WTC11 (cell line): ENCODE data around the gene TBC1D17. TPM values are rescaled to one million over a fixed set of nuclear protein-coding genes. Genes with fewer than 3 reads are reported as not detected.

Experiments used
- ATAC-seq: fragments of 200-7000 bp; cut with Tn5 transposase; 2 replicates; pipeline ENCODE4 v1.10.0; 2021; ENCODE audit warnings: mild to moderate bottlenecking, moderate library complexity
- CTCF ChIA-PET: fragments of 300-600 bp; sonication (Branson Sonifier 250); formaldehyde crosslinking; loops from one replicate; lab custom pipeline; 2021; ENCODE audit warnings: antibody characterized with exemption; lab: Charles Lee
- POLR2A ChIA-PET: fragments of 350-600 bp; sonication (Branson Sonifier 250); formaldehyde crosslinking; loops from one replicate; lab custom pipeline; 2021; ENCODE audit warnings: antibody characterized with exemption; lab: Charles Lee
- DNase-seq: peaks from one replicate; pipeline ENCODE4 v3.0.0; 2021; ENCODE audit warnings: low spot score
- H3K27ac Mint-ChIP-seq: 2 replicates; pipeline ENCODE4 v1.8.0; 2021; ENCODE audit warnings: mixed read lengths
- H3K27me3 Mint-ChIP-seq: 2 replicates; pipeline ENCODE4 v1.8.0; 2021; ENCODE audit warnings: low read depth, mild to moderate bottlenecking, moderate library complexity, mixed read lengths
- H3K36me3 Mint-ChIP-seq: 2 replicates; pipeline ENCODE4 v1.8.0; 2021; ENCODE audit warnings: mixed read lengths
- H3K4me1 Mint-ChIP-seq: 2 replicates; pipeline ENCODE4 v1.8.0; 2022; ENCODE audit warnings: mixed read lengths
- H3K4me3 Mint-ChIP-seq: 2 replicates; pipeline ENCODE4 v1.8.0; 2021; ENCODE audit warnings: mild to moderate bottlenecking, moderate library complexity, mixed read lengths
- H3K9me3 Mint-ChIP-seq: 2 replicates; pipeline ENCODE4 v1.8.0; 2021; ENCODE audit warnings: mixed read lengths
- CREB1 ChIP-seq: sonication (generic); formaldehyde crosslinking; IDR thresholded peaks from 2 replicates; pipeline ENCODE4 v1.8.0; 2023; ENCODE audit warnings: mild to moderate bottlenecking, missing genetic modification reagents
- EMX1 ChIP-seq: fragments of 250-450 bp; sonication (Bioruptor Pico); IDR thresholded peaks from 2 replicates; pipeline ENCODE4 v1.8.0; 2021; ENCODE audit warnings: mild to moderate bottlenecking
- ESRRA ChIP-seq: sonication (generic); formaldehyde crosslinking; IDR thresholded peaks from 2 replicates; pipeline ENCODE4 v1.8.1; 2022; ENCODE audit warnings: mild to moderate bottlenecking, missing genetic modification reagents, borderline replicate concordance
- FOXK1 ChIP-seq: sonication (generic); formaldehyde crosslinking; IDR thresholded peaks from 2 replicates; pipeline ENCODE4 v1.8.0; 2022; ENCODE audit warnings: mild to moderate bottlenecking, moderate library complexity, missing genetic modification reagents
- FOXP1 ChIP-seq: sonication (generic); formaldehyde crosslinking; IDR thresholded peaks from 2 replicates; pipeline ENCODE4 v1.8.0; 2022; ENCODE audit warnings: missing genetic modification reagents, mild to moderate bottlenecking, moderate library complexity, borderline replicate concordance
- JUN ChIP-seq: sonication (generic); formaldehyde crosslinking; IDR thresholded peaks from 2 replicates; pipeline ENCODE4 v1.8.0; 2023; ENCODE audit warnings: mild to moderate bottlenecking, missing genetic modification reagents
- MXD4 ChIP-seq: fragments of 250-450 bp; sonication (Bioruptor Pico); IDR thresholded peaks from 2 replicates; pipeline ENCODE4 v1.8.0; 2021; ENCODE audit warnings: mild to moderate bottlenecking, moderate library complexity, borderline replicate concordance
- NFE2L1 ChIP-seq: sonication (generic); formaldehyde crosslinking; IDR thresholded peaks from 2 replicates; pipeline ENCODE4 v1.8.1; 2023; ENCODE audit warnings: missing genetic modification reagents
- NFYB ChIP-seq: sonication (generic); formaldehyde crosslinking; conservative IDR thresholded peaks from 2 replicates; pipeline ENCODE4 v1.8.0; 2022; ENCODE audit warnings: low read depth, missing genetic modification reagents
- NR2C2 ChIP-seq: sonication (generic); formaldehyde crosslinking; IDR thresholded peaks from 2 replicates; pipeline ENCODE4 v1.8.0; 2022; ENCODE audit warnings: mild to moderate bottlenecking, missing genetic modification reagents
- SP1 ChIP-seq: sonication (generic); formaldehyde crosslinking; conservative IDR thresholded peaks from 2 replicates; pipeline ENCODE4 v1.8.1; 2022; ENCODE audit warnings: missing genetic modification reagents
- TCF7 ChIP-seq: sonication (generic); formaldehyde crosslinking; IDR thresholded peaks from 2 replicates; pipeline ENCODE4 v1.8.0; 2022; ENCODE audit warnings: mild to moderate bottlenecking, low read depth, missing genetic modification reagents, moderate library complexity
- ZNF138 ChIP-seq: sonication (generic); formaldehyde crosslinking; conservative IDR thresholded peaks from 2 replicates; pipeline ENCODE4 v1.8.1; 2022; ENCODE audit warnings: mild to moderate bottlenecking, moderate library complexity, missing genetic modification reagents
- ZNF423 ChIP-seq: fragments of 250-450 bp; sonication (Bioruptor Pico); IDR thresholded peaks from 2 replicates; pipeline ENCODE4 v2.1.2; 2022; ENCODE audit warnings: mild to moderate bottlenecking, moderate library complexity
- total RNA-seq: library from RNA; stranded (reverse); gene quantifications from 3 replicates; pipeline ENCODE4 v1.2.3, GENCODE V29; 2021
- TF ChIP-seq, protein P1 (sequence below): sonication (generic); formaldehyde crosslinking; IDR thresholded peaks from 2 replicates; pipeline ENCODE4 v1.8.1; 2022; ENCODE audit warnings: mild to moderate bottlenecking, moderate library complexity, missing genetic modification reagents
- TF ChIP-seq, protein P2 (sequence below): sonication (generic); formaldehyde crosslinking; IDR thresholded peaks from 2 replicates; pipeline ENCODE4 v1.8.1; 2022; ENCODE audit warnings: mild to moderate bottlenecking, missing genetic modification reagents, moderate library complexity, borderline replicate concordance
- TF ChIP-seq, protein P3 (sequence below): sonication (generic); formaldehyde crosslinking; IDR thresholded peaks from 2 replicates; pipeline ENCODE4 v1.8.0; 2022; ENCODE audit warnings: mild to moderate bottlenecking, missing genetic modification reagents
- TF ChIP-seq, protein P4 (sequence below): sonication (generic); formaldehyde crosslinking; IDR thresholded peaks from 2 replicates; pipeline ENCODE4 v1.8.0; 2023; ENCODE audit warnings: missing genetic modification reagents
- TF ChIP-seq, protein P5 (sequence below): sonication (generic); formaldehyde crosslinking; IDR thresholded peaks from 2 replicates; pipeline ENCODE4 v1.8.1; 2023; ENCODE audit warnings: mild to moderate bottlenecking, missing genetic modification reagents
- TF ChIP-seq, protein P6 (sequence below): sonication (generic); formaldehyde crosslinking; IDR thresholded peaks from 2 replicates; pipeline ENCODE4 v1.8.0; 2022; ENCODE audit warnings: mild to moderate bottlenecking, missing genetic modification reagents
- TF ChIP-seq, protein P7 (sequence below): sonication (generic); formaldehyde crosslinking; IDR thresholded peaks from 2 replicates; pipeline ENCODE4 v1.8.0; 2022; ENCODE audit warnings: mild to moderate bottlenecking, missing genetic modification reagents
- TF ChIP-seq, protein P8 (sequence below): sonication (generic); formaldehyde crosslinking; IDR thresholded peaks from 2 replicates; pipeline ENCODE4 v1.8.1; 2022; ENCODE audit warnings: missing genetic modification reagents, borderline replicate concordance

Gene TBC1D17
- total RNA-seq, 1 experiment from 2014 or later, result 52.8 TPM

DNA sequence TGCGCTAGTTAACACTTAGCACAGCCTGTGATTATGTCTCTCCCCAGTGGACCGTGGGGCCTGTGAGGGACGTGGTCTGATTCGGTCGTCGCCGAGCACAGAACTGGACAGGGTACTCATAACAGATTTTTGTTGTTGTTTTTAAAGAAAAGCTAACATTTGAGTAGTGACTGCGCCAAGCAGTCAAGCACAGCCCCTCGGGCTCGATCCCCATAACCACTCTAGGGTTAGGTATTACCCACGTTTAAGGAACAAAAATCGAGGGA is 27.3 kb upstream of the TBC1D17 start (continued):
- no peak for TF ChIP-seq ZNF138
- TF ChIP-seq NR2C2 (CRISPR knock-in tag), result no peak
- TF ChIP-seq, protein P1, sequence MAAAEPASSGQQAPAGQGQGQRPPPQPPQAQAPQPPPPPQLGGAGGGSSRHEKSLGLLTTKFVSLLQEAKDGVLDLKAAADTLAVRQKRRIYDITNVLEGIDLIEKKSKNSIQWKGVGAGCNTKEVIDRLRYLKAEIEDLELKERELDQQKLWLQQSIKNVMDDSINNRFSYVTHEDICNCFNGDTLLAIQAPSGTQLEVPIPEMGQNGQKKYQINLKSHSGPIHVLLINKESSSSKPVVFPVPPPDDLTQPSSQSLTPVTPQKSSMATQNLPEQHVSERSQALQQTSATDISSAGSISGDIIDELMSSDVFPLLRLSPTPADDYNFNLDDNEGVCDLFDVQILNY (CRISPR knock-in tag), result no peak
- no peak for TF ChIP-seq CREB1 (CRISPR knock-in tag)
- no peak for TF ChIP-seq FOXP1 (CRISPR knock-in tag)
- TF ChIP-seq, protein P2, sequence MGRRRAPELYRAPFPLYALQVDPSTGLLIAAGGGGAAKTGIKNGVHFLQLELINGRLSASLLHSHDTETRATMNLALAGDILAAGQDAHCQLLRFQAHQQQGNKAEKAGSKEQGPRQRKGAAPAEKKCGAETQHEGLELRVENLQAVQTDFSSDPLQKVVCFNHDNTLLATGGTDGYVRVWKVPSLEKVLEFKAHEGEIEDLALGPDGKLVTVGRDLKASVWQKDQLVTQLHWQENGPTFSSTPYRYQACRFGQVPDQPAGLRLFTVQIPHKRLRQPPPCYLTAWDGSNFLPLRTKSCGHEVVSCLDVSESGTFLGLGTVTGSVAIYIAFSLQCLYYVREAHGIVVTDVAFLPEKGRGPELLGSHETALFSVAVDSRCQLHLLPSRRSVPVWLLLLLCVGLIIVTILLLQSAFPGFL (CRISPR knock-in tag), result no peak
- TF ChIP-seq, protein P3, sequence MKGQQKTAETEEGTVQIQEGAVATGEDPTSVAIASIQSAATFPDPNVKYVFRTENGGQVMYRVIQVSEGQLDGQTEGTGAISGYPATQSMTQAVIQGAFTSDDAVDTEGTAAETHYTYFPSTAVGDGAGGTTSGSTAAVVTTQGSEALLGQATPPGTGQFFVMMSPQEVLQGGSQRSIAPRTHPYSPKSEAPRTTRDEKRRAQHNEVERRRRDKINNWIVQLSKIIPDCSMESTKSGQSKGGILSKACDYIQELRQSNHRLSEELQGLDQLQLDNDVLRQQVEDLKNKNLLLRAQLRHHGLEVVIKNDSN (CRISPR knock-in tag), result no peak

DNA sequence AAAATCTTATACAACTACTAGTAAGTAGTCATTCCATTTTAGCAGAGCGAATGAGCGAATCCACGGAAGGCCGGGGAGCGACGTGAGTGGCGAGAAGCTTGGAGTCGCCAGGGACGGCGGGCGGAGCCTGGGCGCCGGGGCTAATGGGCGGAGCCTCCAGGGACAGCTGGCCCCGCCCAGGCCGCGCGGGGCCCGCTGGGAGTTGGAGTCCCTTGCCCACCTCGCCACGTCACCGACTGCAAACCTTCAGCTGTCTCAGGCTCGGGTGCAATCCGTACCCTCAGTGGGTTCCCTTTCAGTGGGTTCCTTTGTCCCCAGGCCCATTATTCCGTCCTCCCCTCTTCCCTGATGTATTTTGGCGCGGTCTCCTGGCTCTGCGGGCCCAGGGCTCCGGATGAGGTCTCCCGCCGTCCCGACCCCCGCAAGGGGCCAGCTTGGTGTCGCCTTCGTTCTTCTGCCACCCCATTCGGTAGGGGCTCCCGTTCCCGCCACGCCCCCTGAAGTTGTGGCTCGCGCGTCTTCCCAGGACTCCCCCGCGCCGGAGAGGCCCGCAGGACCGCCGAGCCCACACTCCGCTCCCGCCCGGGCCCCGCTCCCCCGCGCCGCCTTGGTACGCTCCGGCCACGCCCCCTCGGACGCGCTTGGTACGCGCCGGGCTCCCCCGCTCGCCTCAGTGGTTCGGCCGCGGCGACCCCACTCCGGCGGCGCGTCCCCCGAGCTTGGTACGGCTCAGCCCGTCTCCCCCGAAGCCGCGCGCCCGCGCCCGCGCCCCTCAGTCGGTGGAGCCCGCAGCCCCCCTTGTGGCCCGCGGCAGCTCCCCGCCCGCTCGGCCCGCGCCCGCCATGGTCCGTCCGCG is 26.8 kb upstream of the TBC1D17 start, which contains the start of gene PTOV1:
Gene PTOV1 (plus strand): TSS at position 673 of the 856 bp plus-strand sequence.
- POLR2A ChIA-PET, result interaction anchor here (0.5 to 2.6 kb wide), 10 partner anchors 11 to 104 kb away, joined by 3 to 13 read pairs (median 6); partner anchors contain the start of genes AKT1S1, AP2A1, FUZ and TBC1D17
- Mint-ChIP-seq H3K4me1 (peaks cover 22% of the 10 kb centered on the region), H3K9me3 (peaks cover 10% of the 10 kb centered on the region), H3K27me3 (peaks cover 3% of the 10 kb centered on the region; the same call in 1 of the 2 replicates), H3K36me3 (peaks cover 27% of the 10 kb centered on the region), H3K27ac (peak within 1 kb of the TSS; percentile 95), H3K4me3 (peak within 1 kb of the TSS; percentile 86)
- CTCF ChIA-PET, result interaction anchor here (0.6 to 2.5 kb wide), 13 partner anchors 8 to 280 kb away, joined by 3 to 22 read pairs (median 3); partner anchors contain the start of gene FUZ
- ATAC-seq (peak; percentile 81), DNase-seq (peak; percentile 88)
- TF ChIP-seq, protein P4, sequence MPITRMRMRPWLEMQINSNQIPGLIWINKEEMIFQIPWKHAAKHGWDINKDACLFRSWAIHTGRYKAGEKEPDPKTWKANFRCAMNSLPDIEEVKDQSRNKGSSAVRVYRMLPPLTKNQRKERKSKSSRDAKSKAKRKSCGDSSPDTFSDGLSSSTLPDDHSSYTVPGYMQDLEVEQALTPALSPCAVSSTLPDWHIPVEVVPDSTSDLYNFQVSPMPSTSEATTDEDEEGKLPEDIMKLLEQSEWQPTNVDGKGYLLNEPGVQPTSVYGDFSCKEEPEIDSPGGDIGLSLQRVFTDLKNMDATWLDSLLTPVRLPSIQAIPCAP, result 0 out of 2 replicates have a peak, but pooled peaks have one; percentile 7
- TF ChIP-seq EMX1 (CRISPR knock-in tag), result 0 out of 2 replicates have a peak, but pooled peaks have one; percentile 26
- TF ChIP-seq JUN (CRISPR knock-in tag), result peak; percentile 34; the same call in 1 of the 2 replicates
- 0 out of 2 replicates have a peak, but pooled peaks have one; percentile 17 for TF ChIP-seq CREB1 (CRISPR knock-in tag)
- TF ChIP-seq NFYB (CRISPR knock-in tag), result 0 out of 2 replicates have a peak, but pooled peaks have one; percentile 12
- no peak for TF ChIP-seq MXD4 (CRISPR knock-in tag)
- TF ChIP-seq NR2C2 (CRISPR knock-in tag), result no peak
- TF ChIP-seq, protein P5, sequence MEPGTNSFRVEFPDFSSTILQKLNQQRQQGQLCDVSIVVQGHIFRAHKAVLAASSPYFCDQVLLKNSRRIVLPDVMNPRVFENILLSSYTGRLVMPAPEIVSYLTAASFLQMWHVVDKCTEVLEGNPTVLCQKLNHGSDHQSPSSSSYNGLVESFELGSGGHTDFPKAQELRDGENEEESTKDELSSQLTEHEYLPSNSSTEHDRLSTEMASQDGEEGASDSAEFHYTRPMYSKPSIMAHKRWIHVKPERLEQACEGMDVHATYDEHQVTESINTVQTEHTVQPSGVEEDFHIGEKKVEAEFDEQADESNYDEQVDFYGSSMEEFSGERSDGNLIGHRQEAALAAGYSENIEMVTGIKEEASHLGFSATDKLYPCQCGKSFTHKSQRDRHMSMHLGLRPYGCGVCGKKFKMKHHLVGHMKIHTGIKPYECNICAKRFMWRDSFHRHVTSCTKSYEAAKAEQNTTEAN (CRISPR knock-in tag), result no peak
- TF ChIP-seq, protein P6, sequence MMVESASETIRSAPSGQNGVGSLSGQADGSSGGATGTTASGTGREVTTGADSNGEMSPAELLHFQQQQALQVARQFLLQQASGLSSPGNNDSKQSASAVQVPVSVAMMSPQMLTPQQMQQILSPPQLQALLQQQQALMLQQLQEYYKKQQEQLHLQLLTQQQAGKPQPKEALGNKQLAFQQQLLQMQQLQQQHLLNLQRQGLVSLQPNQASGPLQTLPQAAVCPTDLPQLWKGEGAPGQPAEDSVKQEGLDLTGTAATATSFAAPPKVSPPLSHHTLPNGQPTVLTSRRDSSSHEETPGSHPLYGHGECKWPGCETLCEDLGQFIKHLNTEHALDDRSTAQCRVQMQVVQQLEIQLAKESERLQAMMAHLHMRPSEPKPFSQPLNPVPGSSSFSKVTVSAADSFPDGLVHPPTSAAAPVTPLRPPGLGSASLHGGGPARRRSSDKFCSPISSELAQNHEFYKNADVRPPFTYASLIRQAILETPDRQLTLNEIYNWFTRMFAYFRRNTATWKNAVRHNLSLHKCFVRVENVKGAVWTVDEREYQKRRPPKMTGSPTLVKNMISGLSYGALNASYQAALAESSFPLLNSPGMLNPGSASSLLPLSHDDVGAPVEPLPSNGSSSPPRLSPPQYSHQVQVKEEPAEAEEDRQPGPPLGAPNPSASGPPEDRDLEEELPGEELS (CRISPR knock-in tag), result no peak
- TF ChIP-seq, protein P7, sequence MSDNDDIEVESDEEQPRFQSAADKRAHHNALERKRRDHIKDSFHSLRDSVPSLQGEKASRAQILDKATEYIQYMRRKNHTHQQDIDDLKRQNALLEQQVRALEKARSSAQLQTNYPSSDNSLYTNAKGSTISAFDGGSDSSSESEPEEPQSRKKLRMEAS (CRISPR knock-in tag), result peak; percentile 40
- peak; percentile 41; the same call in 1 of the 2 replicates for TF ChIP-seq ZNF423 (CRISPR knock-in tag)
- TF ChIP-seq NFE2L1 (CRISPR knock-in tag), result peak; percentile 18; the same call in 1 of the 2 replicates
- TF ChIP-seq, protein P1 (CRISPR knock-in tag), result peak; percentile 73; the same call in 1 of the 2 replicates
- TF ChIP-seq SP1, result peak; percentile 98
- no peak for TF ChIP-seq ESRRA (CRISPR knock-in tag)
- peak; percentile 17; the same call in 1 of the 2 replicates for TF ChIP-seq FOXK1
- TF ChIP-seq, protein P8, sequence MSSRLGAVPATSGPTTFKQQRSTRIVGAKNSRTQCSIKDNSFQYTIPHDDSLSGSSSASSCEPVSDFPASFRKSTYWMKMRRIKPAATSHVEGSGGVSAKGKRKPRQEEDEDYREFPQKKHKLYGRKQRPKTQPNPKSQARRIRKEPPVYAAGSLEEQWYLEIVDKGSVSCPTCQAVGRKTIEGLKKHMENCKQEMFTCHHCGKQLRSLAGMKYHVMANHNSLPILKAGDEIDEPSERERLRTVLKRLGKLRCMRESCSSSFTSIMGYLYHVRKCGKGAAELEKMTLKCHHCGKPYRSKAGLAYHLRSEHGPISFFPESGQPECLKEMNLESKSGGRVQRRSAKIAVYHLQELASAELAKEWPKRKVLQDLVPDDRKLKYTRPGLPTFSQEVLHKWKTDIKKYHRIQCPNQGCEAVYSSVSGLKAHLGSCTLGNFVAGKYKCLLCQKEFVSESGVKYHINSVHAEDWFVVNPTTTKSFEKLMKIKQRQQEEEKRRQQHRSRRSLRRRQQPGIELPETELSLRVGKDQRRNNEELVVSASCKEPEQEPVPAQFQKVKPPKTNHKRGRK (CRISPR knock-in tag), result no peak
- peak; percentile 66; the same call in 1 of the 2 replicates for TF ChIP-seq TCF7 (CRISPR knock-in tag)
- TF ChIP-seq, protein P2 (CRISPR knock-in tag), result no peak
